Effector memory CD8-positive, alpha-beta T cell (primary cell): Measurements from ENCODE around the gene SMAGP.
"Not testable (repeated sequence)": the region's sequence is repeated elsewhere in the genome, so short reads cannot be mapped to it uniquely, and the experiment has no call there.

Experiments used
- ATAC-seq: fragments of 150-1000 bp; cut with Tn5 transposase; replicated peaks from 2 replicates; pipeline ENCODE4 v1.10.0; 2021; ENCODE audit warnings: mild to moderate bottlenecking, moderate library complexity
- DNase-seq, 3 experiments: peaks; one replicate each; pipeline ENCODE4 v3.0.0; 2021
- H3K27ac Mint-ChIP-seq, 2 donors: one replicate each; pipeline ENCODE4 v1.8.0; 2022; ENCODE audit warnings: mild to moderate bottlenecking in 2 of 2, mixed read lengths in 2 of 2, moderate library complexity in 2 of 2
- H3K27me3 Mint-ChIP-seq, 2 donors: one replicate each; pipeline ENCODE4 v1.8.0; 2022; ENCODE audit warnings: mixed read lengths in 2 of 2
- H3K36me3 Mint-ChIP-seq: one replicate; pipeline ENCODE4 v1.8.0; 2022; ENCODE audit warnings: mild to moderate bottlenecking, moderate library complexity, mixed read lengths; ENCODE audit not compliant: insufficient read depth
- H3K4me1 Mint-ChIP-seq, 2 donors: one replicate each; pipeline ENCODE4 v1.8.0; 2022; ENCODE audit warnings: low read depth in 2 of 2, mixed read lengths in 2 of 2
- H3K4me3 Mint-ChIP-seq, 2 donors: one replicate each; pipeline ENCODE4 v1.8.0; 2022; ENCODE audit warnings: mild to moderate bottlenecking in 2 of 2, mixed read lengths in 2 of 2, moderate library complexity in 2 of 2
- H3K9me3 Mint-ChIP-seq, 2 donors: one replicate each; pipeline ENCODE4 v1.8.0; 2022; ENCODE audit warnings: mixed read lengths in 2 of 2

SMAGP gene

DNA sequence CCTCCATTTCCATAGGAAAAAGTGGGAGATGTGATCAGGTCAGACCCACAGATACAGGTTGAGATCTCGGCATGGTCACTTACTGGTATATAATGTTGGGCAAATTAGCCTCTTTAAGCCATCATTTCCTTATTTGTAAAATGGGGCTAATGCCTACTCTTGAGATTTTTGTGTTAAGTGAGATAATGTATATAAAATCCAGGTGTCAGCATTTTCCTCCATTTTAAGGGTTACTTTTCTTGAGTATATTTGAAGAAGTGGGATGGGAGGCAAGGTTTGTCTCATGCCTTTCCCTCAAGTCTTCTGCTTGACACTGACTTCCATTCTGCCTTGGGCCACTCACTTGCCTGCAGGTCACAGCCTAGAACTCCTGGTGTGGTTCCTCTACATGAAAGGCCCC lies 42.3 kb downstream of the SMAGP start:
- no peaks in the 10 kb centered on the region for H3K36me3 Mint-ChIP-seq
- H3K27me3 Mint-ChIP-seq: no peaks in the 10 kb centered on the region
- H3K27ac Mint-ChIP-seq: no peak overlapping the region
- H3K4me1 Mint-ChIP-seq: no peaks in the 10 kb centered on the region
- ATAC-seq (no peak), DNase-seq (no peak)
- no peaks in the 10 kb centered on the region for H3K9me3 Mint-ChIP-seq
- no peak overlapping the region for H3K4me3 Mint-ChIP-seq

- H3K4me1 Mint-ChIP-seq, H3K27me3 Mint-ChIP-seq, ATAC-seq, H3K36me3 Mint-ChIP-seq, H3K4me3 Mint-ChIP-seq, DNase-seq, H3K9me3 Mint-ChIP-seq, H3K27ac Mint-ChIP-seq: not testable (repeated sequence)
Measured at GRCh38 chr12:51227112-51227511, 43.1 kb downstream of the SMAGP start.

- ATAC-seq (no peak), DNase-seq (no peak)
- Mint-ChIP-seq H3K27ac (no peak overlapping the region), H3K4me3 (no peak overlapping the region), H3K36me3 (no peaks in the 10 kb centered on the region), H3K4me1 (peaks cover 0 to 4% of the 10 kb centered on the region in 2 donors), H3K27me3 (no peaks in the 10 kb centered on the region), H3K9me3 (no peaks in the 10 kb centered on the region)
Measured at GRCh38 chr12:51225771-51226170, 44.4 kb downstream of the SMAGP start.

DNA sequence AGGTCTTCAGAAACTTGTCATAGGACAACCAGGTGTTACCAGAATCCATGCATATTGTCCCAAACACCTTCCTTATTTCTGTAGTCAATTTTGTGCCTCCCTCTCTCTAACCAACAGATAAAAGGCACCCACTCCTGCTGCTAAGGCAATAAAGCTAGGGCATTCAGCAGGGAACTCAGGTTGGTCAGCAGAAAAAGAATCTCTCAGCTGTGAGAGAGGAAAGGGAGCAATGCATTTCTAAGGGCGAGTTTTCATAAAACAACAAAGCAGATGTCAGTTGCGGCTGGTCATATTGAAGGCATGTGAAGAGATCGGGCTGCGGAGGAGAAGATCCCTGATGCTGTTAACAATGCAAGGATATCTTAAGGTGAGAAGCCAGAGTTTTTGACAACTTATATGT lies 45.0 kb downstream of the SMAGP start:
- H3K27me3 Mint-ChIP-seq: no peaks in the 10 kb centered on the region
- no peak overlapping the region for H3K27ac Mint-ChIP-seq

GRCh38 chr12:51224625-51225024 lies 45.6 kb downstream of the SMAGP start:
- peaks cover 0 to 4% of the 10 kb centered on the region in 2 donors for H3K4me1 Mint-ChIP-seq
- no peak for ATAC-seq
- H3K36me3 Mint-ChIP-seq: no peaks in the 10 kb centered on the region
- no peaks in the 10 kb centered on the region for H3K9me3 Mint-ChIP-seq
- no peaks in the 10 kb centered on the region for H3K27me3 Mint-ChIP-seq
- no peak overlapping the region for H3K27ac Mint-ChIP-seq
- no peak overlapping the region for H3K4me3 Mint-ChIP-seq
- no peak for DNase-seq

More for the DNA sequence above, 45.0 kb downstream of the SMAGP start:
- ATAC-seq: no peak
- H3K9me3 Mint-ChIP-seq: no peaks in the 10 kb centered on the region
- no peak overlapping the region for H3K4me3 Mint-ChIP-seq
- no peaks in the 10 kb centered on the region for H3K36me3 Mint-ChIP-seq
- H3K4me1 Mint-ChIP-seq: peaks cover 0 to 4% of the 10 kb centered on the region in 2 donors
- no peak for DNase-seq

- H3K27me3 Mint-ChIP-seq: no peaks in the 10 kb centered on the region
- H3K4me1 Mint-ChIP-seq: peaks cover 8 to 15% of the 10 kb centered on the region in 2 donors
- H3K9me3 Mint-ChIP-seq: no peaks in the 10 kb centered on the region
- H3K36me3 Mint-ChIP-seq: peaks cover 3% of the 10 kb centered on the region
- ATAC-seq: no peak
- H3K27ac Mint-ChIP-seq: peak overlapping the region in 1 of 2 donors; percentile 54
- DNase-seq: no peak
- H3K4me3 Mint-ChIP-seq: no peak overlapping the region
Measured at GRCh38 chr12:51222461-51222860, 47.8 kb downstream of the SMAGP start.

GRCh38 chr12:51219857-51220256 lies 50.4 kb downstream of the SMAGP start:
- peaks cover 10 to 20% of the 10 kb centered on the region in 2 donors for H3K4me1 Mint-ChIP-seq
- H3K27ac Mint-ChIP-seq, H3K9me3 Mint-ChIP-seq, H3K36me3 Mint-ChIP-seq, H3K27me3 Mint-ChIP-seq, DNase-seq, H3K4me3 Mint-ChIP-seq, ATAC-seq: not testable (repeated sequence)

- H3K27ac Mint-ChIP-seq: peak overlapping the region in 1 of 2 donors; percentile 98
- no peak for ATAC-seq
Measured at GRCh38 chr12:51219322-51219721, 50.9 kb downstream of the SMAGP start.

GRCh38 chr12:51218607-51219161 lies 51.5 kb downstream of the SMAGP start:
- peaks cover 3% of the 10 kb centered on the region for H3K36me3 Mint-ChIP-seq
- H3K9me3 Mint-ChIP-seq: no peaks in the 10 kb centered on the region
- no peak for ATAC-seq
- peak overlapping the region; percentile 98 to 99 for H3K27ac Mint-ChIP-seq
- H3K27me3 Mint-ChIP-seq: no peaks in the 10 kb centered on the region
- no peak for DNase-seq
- H3K4me3 Mint-ChIP-seq: peak overlapping the region; percentile 92 to 97
- peaks cover 10 to 20% of the 10 kb centered on the region in 2 donors for H3K4me1 Mint-ChIP-seq

More at GRCh38 chr12:51219322-51219721, 50.9 kb downstream of the SMAGP start:
- no peak for DNase-seq
- no peaks in the 10 kb centered on the region for H3K27me3 Mint-ChIP-seq
- H3K9me3 Mint-ChIP-seq: no peaks in the 10 kb centered on the region
- peaks cover 10 to 20% of the 10 kb centered on the region in 2 donors for H3K4me1 Mint-ChIP-seq
- peak overlapping the region; percentile 92 to 97 for H3K4me3 Mint-ChIP-seq
- peaks cover 3% of the 10 kb centered on the region for H3K36me3 Mint-ChIP-seq

GRCh38 chr12:51217968-51218606 lies 52.1 kb downstream of the SMAGP start, which contains the start of gene POU6F1:
Gene POU6F1, minus strand, starts transcription at chr12:51218062. Its CDS starts 11,226 bp downstream, at chr12:51206836.
- H3K4me1 Mint-ChIP-seq: peaks cover 10 to 20% of the 10 kb centered on the region in 2 donors
- peak within 1 kb of the TSS; percentile 92 to 97 for H3K4me3 Mint-ChIP-seq
- H3K27me3 Mint-ChIP-seq: no peaks in the 10 kb centered on the region
- H3K36me3 Mint-ChIP-seq: peaks cover 3% of the 10 kb centered on the region
- peak; percentile 54 to 66 (median 59) for DNase-seq
- peak within 1 kb of the TSS; percentile 98 to 99 for H3K27ac Mint-ChIP-seq
- no peaks in the 10 kb centered on the region for H3K9me3 Mint-ChIP-seq
- ATAC-seq: peak; percentile 80

GRCh38 chr12:51217133-51217967 lies 52.9 kb downstream of the SMAGP start:
- Mint-ChIP-seq H3K27ac (peak overlapping the region; percentile 98 to 99), H3K36me3 (peaks cover 3% of the 10 kb centered on the region), H3K4me3 (peak overlapping the region; percentile 92 to 97), H3K9me3 (no peaks in the 10 kb centered on the region), H3K27me3 (no peaks in the 10 kb centered on the region), H3K4me1 (peaks cover 10 to 17% of the 10 kb centered on the region in 2 donors)
- ATAC-seq (peak; percentile 59), DNase-seq (peak; percentile 36 to 42 (median 39))

DNA sequence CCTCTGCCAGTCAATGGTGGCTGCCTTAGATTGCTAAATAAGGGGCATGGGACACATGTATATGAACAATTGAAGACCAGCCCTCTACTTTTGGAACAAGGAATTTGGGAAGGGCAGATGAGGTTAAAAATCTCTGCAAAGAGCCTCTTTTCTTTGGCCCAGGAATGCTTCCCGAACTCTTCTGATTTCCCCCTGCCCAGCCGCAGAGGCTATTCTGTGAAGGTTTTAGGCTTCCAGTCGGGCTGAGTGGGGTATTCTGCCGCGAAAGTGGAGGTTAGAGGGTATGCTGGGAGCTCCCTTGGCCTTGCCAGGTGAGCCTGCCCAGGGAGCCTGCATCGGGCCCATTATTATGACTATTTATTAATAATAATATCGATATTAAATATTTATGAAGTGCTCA lies 53.6 kb downstream of the SMAGP start:
- ATAC-seq (no peak), DNase-seq (no peak)
- peak overlapping the region; percentile 65 to 69 for H3K27ac Mint-ChIP-seq
- H3K27me3 Mint-ChIP-seq: no peaks in the 10 kb centered on the region
- peaks cover 10 to 16% of the 10 kb centered on the region in 2 donors for H3K4me1 Mint-ChIP-seq
- peaks cover 3% of the 10 kb centered on the region for H3K36me3 Mint-ChIP-seq
- H3K4me3 Mint-ChIP-seq: peak overlapping the region; percentile 66 to 69
- H3K9me3 Mint-ChIP-seq: no peaks in the 10 kb centered on the region

GRCh38 chr12:51214895-51215294 lies 55.3 kb downstream of the SMAGP start:
- H3K36me3 Mint-ChIP-seq: peaks cover 3% of the 10 kb centered on the region
- no peak overlapping the region for H3K27ac Mint-ChIP-seq
- peaks cover 10 to 16% of the 10 kb centered on the region in 2 donors for H3K4me1 Mint-ChIP-seq
- H3K4me3 Mint-ChIP-seq: no peak overlapping the region
- no peaks in the 10 kb centered on the region for H3K9me3 Mint-ChIP-seq
- ATAC-seq: no peak
- H3K27me3 Mint-ChIP-seq: no peaks in the 10 kb centered on the region
- no peak for DNase-seq
